Endothelial cell of umbilical vein (primary cell): ENCODE measurements around the gene ACIN1. TPM values are rescaled to one million over a fixed set of nuclear protein-coding genes. Genes with fewer than 3 reads are reported as not detected.
"Not testable (repeated sequence)": the region's sequence is repeated elsewhere in the genome, so short reads cannot be mapped to it uniquely, and the experiment has no call there.

Experiments
- BruUV-seq: library from RNA; stranded (reverse); fragments of 400-500 nt; replicated peaks from 2 replicates; lab custom pipeline; 2021; lab: Mats Ljungman, UMichigan
- CTCF ChIA-PET: fragments of 300-600, 350-600 bp; sonication (Branson Sonifier 250); formaldehyde crosslinking; loops from one replicate; lab custom pipeline; 2021; ENCODE audit warnings: antibody characterized with exemption, inconsistent platforms; lab: Charles Lee
- POLR2A ChIA-PET: fragments of 300-600, 350-600 bp; sonication (Branson Sonifier 250); formaldehyde crosslinking; loops from one replicate; lab custom pipeline; 2021; ENCODE audit warnings: antibody characterized with exemption, inconsistent platforms; lab: Charles Lee
- DNase-seq: peaks from one replicate; pipeline ENCODE4 v3.0.0-alpha.2; 2011; ENCODE audit warnings: low read depth, low spot score
- FAIRE-seq: peaks from 2 replicates; lab custom pipeline; 2011; peaks lifted over from hg19 to GRCh38; lab: Jason Lieb, UNC
- H2AFZ ChIP-seq: 2 replicates; pipeline ENCODE4 v1.6.0; 2012; ENCODE audit warnings: low read depth, low read length, control low read depth, inconsistent platforms
- H3K27ac ChIP-seq: 2 replicates; pipeline ENCODE4 v1.5.1; 2011; ENCODE audit warnings: low read depth, mild to moderate bottlenecking, control low read depth, low read length, moderate library complexity; ENCODE audit not compliant: insufficient read depth
- H3K27me3 ChIP-seq, 2 experiments: 2 replicates each; pipeline versions ENCODE4 v1.6.0 to v1.6.1; 2011; ENCODE audit warnings: low read length in 2 of 2, mixed read lengths in 1 of 2; ENCODE audit not compliant: control insufficient read depth in 2 of 2, insufficient read depth in 2 of 2
- H3K36me3 ChIP-seq, 2 experiments: 2 replicates in 1 of 2; 3 replicates in 1 of 2; pipeline ENCODE4 v1.5.1; 2011; ENCODE audit warnings: low read length in 2 of 2, mild to moderate bottlenecking in 1 of 2, moderate library complexity in 1 of 2; ENCODE audit not compliant: control insufficient read depth in 2 of 2, insufficient read depth in 2 of 2; ENCODE audit errors: extremely low read depth in 1 of 2
- H3K4me1 ChIP-seq: 3 replicates; pipeline ENCODE4 v1.5.1; 2011; ENCODE audit warnings: mild to moderate bottlenecking, low read length; ENCODE audit not compliant: control insufficient read depth, insufficient read depth; ENCODE audit errors: extremely low read depth
- H3K4me2 ChIP-seq: 2 replicates; pipeline ENCODE4 v1.6.1; 2011; ENCODE audit warnings: low read length, control low read depth, mixed read lengths; ENCODE audit not compliant: insufficient read depth
- H3K4me3 ChIP-seq, 3 experiments: fragments of 200-600 bp in 1 of 3; sonication (generic), shearing (Covaris generic) in 1 of 3; replicated peaks in 1 of 3; 2 replicates each; pipeline ENCODE4 v1.5.1; 2011 to 2016; ENCODE audit warnings: control low read depth in 3 of 3, low read length in 3 of 3, mild to moderate bottlenecking in 2 of 3, inconsistent platforms in 1 of 3, low read depth in 1 of 3, moderate library complexity in 1 of 3; ENCODE audit not compliant: insufficient read depth in 1 of 3
- H3K79me2 ChIP-seq: 2 replicates; pipeline ENCODE4 v1.6.0; 2012; ENCODE audit warnings: low read length, inconsistent platforms; ENCODE audit not compliant: control insufficient read depth, insufficient read depth
- H3K9ac ChIP-seq: replicated peaks from 2 replicates; pipeline ENCODE3; 2011; ENCODE audit warnings: low read length, control low read depth; ENCODE audit not compliant: insufficient read depth; ENCODE audit errors: extremely low read depth
- H3K9me1 ChIP-seq: replicated peaks from 3 replicates; pipeline ENCODE4 v1.6.0; 2011; ENCODE audit warnings: mild to moderate bottlenecking, low read length; ENCODE audit not compliant: control insufficient read depth, insufficient read depth; ENCODE audit errors: extremely low read depth
- H3K9me3 ChIP-seq: replicated peaks from 2 replicates; pipeline ENCODE4 v1.5.1; 2012; ENCODE audit warnings: low read length, inconsistent platforms; ENCODE audit not compliant: control insufficient read depth, insufficient read depth
- H4K20me1 ChIP-seq: replicated peaks from 2 replicates; pipeline ENCODE3; 2011; ENCODE audit warnings: mild to moderate bottlenecking, low read length; ENCODE audit not compliant: control insufficient read depth, insufficient read depth; ENCODE audit errors: extremely low read depth
- MAX ChIP-seq: IDR thresholded peaks from 2 replicates; pipeline ENCODE4 v1.6.1; 2011; ENCODE audit not compliant: insufficient read depth, insufficient read length
- dilution Hi-C: fragments of 300-500 bp; cut with MboI; formaldehyde crosslinking; loops from one replicate; pipeline ENCODE4 v1.15.0; 2019; ENCODE audit warnings: low sequenced_read_pairs; ENCODE audit not compliant: extremely low pct_ligation_motif_present
- intact Hi-C: fragments of 100-400 bp; cut with micrococcal nuclease; formaldehyde crosslinking; loops from one replicate; pipeline ENCODE4 v1.10.0; 2022
- polyA plus RNA-seq, 4 experiments: library from polyadenylated mRNA; depleted of rRNA in 3 of 4; stranded (reverse) in 3 of 4; unstranded in 1 of 4; fragments of >200 nt; gene quantifications; 2 replicates each; pipeline versions ENCODE4 v1.2.1 to v1.2.3, GENCODE V29; 2011 to 2012; ENCODE audit warnings: missing spikeins in 1 of 4
- total RNA-seq: library from RNA; stranded (reverse); gene quantifications from 2 replicates; pipeline ENCODE4 v1.2.3, GENCODE V29; 2021
- TF ChIP-seq, protein P1 (sequence below), 2 donors: IDR thresholded peaks; 1 replicate in 1 of 2; 2 replicates in 1 of 2; pipeline ENCODE4 v1.5.1; 2011; ENCODE audit warnings: low read length in 2 of 2, mild to moderate bottlenecking in 2 of 2, moderate library complexity in 2 of 2, control low read depth in 1 of 2, inconsistent platforms in 1 of 2, low read depth in 1 of 2; ENCODE audit not compliant: insufficient read depth in 1 of 2; ENCODE audit errors: extremely low read depth in 1 of 2

ACIN1 gene
- total and polyA plus RNA-seq, 2 donors (not counting 3 experiments of a cell fraction or from before 2014, with no cell fraction given), result 146 to 240 TPM

DNA sequence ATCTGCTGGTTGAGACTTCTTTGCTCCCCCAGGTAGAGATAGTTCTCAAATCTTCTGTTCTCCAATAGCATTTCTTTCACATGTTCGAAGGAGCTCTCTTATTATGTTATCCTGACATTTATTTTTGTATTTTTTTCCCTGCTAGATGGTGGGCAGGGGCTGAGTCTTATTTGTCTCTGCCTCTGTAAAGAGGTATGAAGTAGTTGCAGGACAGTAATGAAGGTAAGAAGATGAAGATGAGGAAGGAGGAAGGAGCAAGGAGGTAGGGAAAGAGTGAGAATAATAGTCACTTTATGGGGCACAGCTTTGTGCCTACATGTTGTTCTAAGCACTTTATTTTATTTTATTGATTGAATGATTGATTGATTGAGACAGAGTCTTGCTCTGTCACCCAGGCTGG is 14.8 kb upstream of the ACIN1 start:
- FAIRE-seq, result no peak

DNA sequence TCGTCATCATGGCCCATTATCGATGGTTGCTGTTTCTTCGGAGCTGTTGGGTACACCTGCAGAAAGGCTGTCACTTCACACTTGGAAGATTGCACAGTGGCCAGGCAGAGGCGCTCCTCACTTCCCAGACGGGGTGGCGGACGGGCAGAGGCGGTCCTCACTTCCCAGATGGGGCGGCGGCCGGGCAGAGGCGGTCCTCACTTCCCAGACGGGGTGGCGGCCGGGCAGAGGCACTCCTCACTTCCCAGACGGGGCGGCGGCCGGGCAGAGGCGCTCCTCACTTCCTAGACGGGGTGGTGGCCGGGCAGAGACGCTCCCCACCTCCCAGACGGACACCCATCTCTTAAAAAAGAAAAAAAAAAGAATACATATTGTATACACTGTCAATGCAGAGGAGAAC is 13.2 kb upstream of the ACIN1 start:
- intact Hi-C loops, result loop anchor here (5.0 kb wide), 1 partner anchor 116 kb away; no protein-coding TSS in a partner anchor

More for the DNA sequence above, 14.8 kb upstream of the ACIN1 start:
- Histone ChIP-seq H3K4me2 (no peak overlapping the region), H3K27ac (no peak overlapping the region), H3K36me3 (no peaks in the 10 kb centered on the region), H3K4me1 (peaks cover 5% of the 10 kb centered on the region), H2AFZ (no peak overlapping the region), H3K9me1 (no peaks in the 10 kb centered on the region), H3K9ac (no peak overlapping the region), H4K20me1 (no peaks in the 10 kb centered on the region), H3K9me3 (no peaks in the 10 kb centered on the region), H3K27me3 (peaks cover 9 to 10% of the 10 kb centered on the region in 2 experiments), H3K4me3 (no peak overlapping the region), H3K79me2 (no peaks in the 10 kb centered on the region)
- DNase-seq, result no peak
- ChIA-PET POLR2A (interaction anchor here (1.0 to 1.2 kb wide), 2 partner anchors 15 to 38 kb away, joined by 3 to 4 read pairs; partner anchors contain the start of genes ACIN1 and C14orf119), CTCF (interaction anchor here (0.7 to 6.7 kb wide), 17 partner anchors 11 to 136 kb away, joined by 3 to 141 read pairs (median 8); partner anchors contain the start of genes ACIN1, C14orf119 and CDH24)
- no TSS peak for BruUV-seq
- dilution Hi-C loops (no loop called here), intact Hi-C loops (loop anchor here (1.0 to 5.0 kb wide), 4 partner anchors 32 to 117 kb away; no protein-coding TSS in a partner anchor)
- TF ChIP-seq, protein P1, sequence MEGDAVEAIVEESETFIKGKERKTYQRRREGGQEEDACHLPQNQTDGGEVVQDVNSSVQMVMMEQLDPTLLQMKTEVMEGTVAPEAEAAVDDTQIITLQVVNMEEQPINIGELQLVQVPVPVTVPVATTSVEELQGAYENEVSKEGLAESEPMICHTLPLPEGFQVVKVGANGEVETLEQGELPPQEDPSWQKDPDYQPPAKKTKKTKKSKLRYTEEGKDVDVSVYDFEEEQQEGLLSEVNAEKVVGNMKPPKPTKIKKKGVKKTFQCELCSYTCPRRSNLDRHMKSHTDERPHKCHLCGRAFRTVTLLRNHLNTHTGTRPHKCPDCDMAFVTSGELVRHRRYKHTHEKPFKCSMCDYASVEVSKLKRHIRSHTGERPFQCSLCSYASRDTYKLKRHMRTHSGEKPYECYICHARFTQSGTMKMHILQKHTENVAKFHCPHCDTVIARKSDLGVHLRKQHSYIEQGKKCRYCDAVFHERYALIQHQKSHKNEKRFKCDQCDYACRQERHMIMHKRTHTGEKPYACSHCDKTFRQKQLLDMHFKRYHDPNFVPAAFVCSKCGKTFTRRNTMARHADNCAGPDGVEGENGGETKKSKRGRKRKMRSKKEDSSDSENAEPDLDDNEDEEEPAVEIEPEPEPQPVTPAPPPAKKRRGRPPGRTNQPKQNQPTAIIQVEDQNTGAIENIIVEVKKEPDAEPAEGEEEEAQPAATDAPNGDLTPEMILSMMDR (IDR thresholded peaks at IDR 0.05; ENCODE audit: extremely low read depth in 1 of 2, insufficient read depth in 1 of 2, low read depth in 1 of 2, low read length in 2 of 2), result no peak
- TF ChIP-seq MAX, result no peak

GRCh38 chr14:23107620-23108019 is 12.7 kb upstream of the ACIN1 start:
- FAIRE-seq, BruUV-seq, H3K9ac ChIP-seq, H3K27ac ChIP-seq, H3K9me1 ChIP-seq, POLR2A ChIA-PET, DNase-seq, H2AFZ ChIP-seq, H4K20me1 ChIP-seq, H3K9me3 ChIP-seq, H3K79me2 ChIP-seq, dilution Hi-C loops, H3K36me3 ChIP-seq, H3K4me1 ChIP-seq, H3K4me3 ChIP-seq, H3K4me2 ChIP-seq: not testable (repeated sequence)
- CTCF ChIA-PET, result interaction anchor here (6.7 kb wide), 1 partner anchor 120 kb away, joined by 69 read pairs; no protein-coding TSS in a partner anchor
- H3K27me3 ChIP-seq, result peaks cover 9 to 10% of the 10 kb centered on the region in 2 experiments
- intact Hi-C loops, result loop anchor here (5.0 kb wide), 1 partner anchor 115 kb away; no protein-coding TSS in a partner anchor

More for the DNA sequence above, 13.2 kb upstream of the ACIN1 start:
- H3K27ac ChIP-seq, H3K9ac ChIP-seq, H2AFZ ChIP-seq, H3K9me1 ChIP-seq, H3K79me2 ChIP-seq, POLR2A ChIA-PET, H3K4me3 ChIP-seq, DNase-seq, H4K20me1 ChIP-seq, dilution Hi-C loops, H3K4me2 ChIP-seq, FAIRE-seq, H3K9me3 ChIP-seq, H3K36me3 ChIP-seq, BruUV-seq, H3K4me1 ChIP-seq: not testable (repeated sequence)
- H3K27me3 ChIP-seq, result peaks cover 9 to 10% of the 10 kb centered on the region in 2 experiments
- CTCF ChIA-PET, result interaction anchor here (1.1 to 6.7 kb wide), 9 partner anchors 13 to 121 kb away, joined by 7 to 141 read pairs (median 16); partner anchors contain the start of genes ACIN1 and C14orf119
